Measurements from ENCODE around the gene CLASP1. TPM values are rescaled to one million over a fixed set of nuclear protein-coding genes. Genes with fewer than 3 reads are reported as not detected.
A peak's percentile ranks its signal among the peaks of the same experiment; 100 is the strongest.

The CLASP1 gene
- total RNA-seq, 1 donor from 2014 or later, result 58.3 TPM

- intact Hi-C loops (cut with DNase I), result loop anchor here (5.0 kb wide), 1 partner anchor 117 kb away; the partner anchor contains the start of gene CLASP1
- DNase-seq (peak; percentile 90), ATAC-seq (ENCODE audit: poor library complexity) (peak; percentile 90)
Measured at GRCh38 chr2:121530212-121530705, 119.0 kb downstream of the CLASP1 start.

GRCh38 chr2:121529439-121530211 is 119.6 kb downstream of the CLASP1 start:
- DNase-seq, result peak; percentile 77
- peak; percentile 62 for ATAC-seq (ENCODE audit: poor library complexity)
- intact Hi-C loops (cut with DNase I), result loop anchor here (5.0 kb wide), 2 partner anchors 118 to 188 kb away; partner anchors contain the start of gene CLASP1

DNA sequence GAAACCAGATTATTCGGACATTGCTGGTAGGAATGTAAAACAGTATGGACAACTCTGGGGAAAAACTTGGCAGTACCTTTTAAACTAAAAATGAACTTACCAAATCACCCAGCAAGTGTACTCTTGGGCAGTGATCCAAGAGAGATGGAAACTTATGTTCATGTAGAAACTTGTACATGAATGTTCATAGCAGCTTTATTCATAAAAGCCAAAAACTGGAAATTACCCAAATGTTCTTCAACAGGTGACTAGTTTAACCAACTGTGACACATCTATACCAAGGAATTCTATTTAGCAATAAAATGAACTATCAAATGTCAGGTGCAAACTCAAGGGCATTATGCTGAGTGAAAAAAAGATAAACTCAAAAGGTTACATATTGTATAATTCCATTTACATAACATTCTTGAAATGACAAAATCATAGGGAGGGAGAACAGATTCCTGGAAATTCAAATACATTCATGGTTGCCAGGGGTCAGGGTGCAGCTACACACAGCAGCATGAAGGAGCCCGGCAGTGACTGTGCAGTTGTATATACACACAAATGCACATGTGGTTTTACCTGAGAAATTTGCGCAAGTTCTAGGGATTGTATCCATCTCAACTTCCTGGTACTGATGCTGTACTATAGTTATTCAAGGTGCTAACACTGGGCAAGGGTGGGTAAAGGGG is 122.1 kb downstream of the CLASP1 start:
- intact Hi-C loops (cut with DNase I), result loop anchor here (5.0 kb wide), 1 partner anchor 190 kb away; no protein-coding TSS in a partner anchor
- DNase-seq (no peak), ATAC-seq (ENCODE audit: poor library complexity) (no peak)

DNA sequence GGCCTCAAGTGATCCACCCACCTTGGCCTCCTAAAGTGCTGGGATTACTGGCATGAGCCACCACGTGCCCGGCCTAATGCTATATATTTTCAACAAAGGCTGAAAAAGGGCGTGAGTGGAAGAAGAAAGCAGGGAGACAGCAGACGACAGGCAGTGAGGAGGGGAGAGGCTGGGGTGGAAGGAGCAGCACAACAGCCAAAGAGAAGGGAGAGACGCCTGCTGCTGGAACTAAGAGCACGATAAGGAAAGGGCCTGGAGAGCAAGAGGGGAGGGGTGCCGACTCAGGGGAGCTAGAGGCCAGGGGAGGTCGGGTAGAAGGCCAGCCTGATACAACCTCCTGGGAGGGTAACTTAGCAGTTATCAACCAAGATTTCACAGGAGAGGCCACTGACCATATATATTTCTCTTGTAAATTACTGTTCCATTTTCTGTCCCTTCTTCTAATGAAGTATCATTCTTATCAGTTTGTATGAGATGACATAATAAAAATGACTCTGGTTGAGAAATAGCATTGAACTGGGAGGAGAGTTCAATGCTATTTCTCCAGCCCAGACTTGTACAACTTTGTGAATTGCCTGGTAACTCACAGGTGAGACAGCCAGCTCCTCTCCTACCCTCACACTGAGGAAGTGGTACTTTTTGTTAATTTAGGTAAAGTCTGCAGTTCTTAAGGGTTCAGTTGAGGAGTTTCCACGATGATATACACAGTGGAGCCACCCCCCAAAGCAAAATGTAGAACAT is 124.4 kb downstream of the CLASP1 start:
- intact Hi-C loops (cut with DNase I), result loop anchor here (5.0 kb wide), 1 partner anchor 192 kb away; no protein-coding TSS in a partner anchor
- peak; percentile 74 for ATAC-seq (ENCODE audit: poor library complexity)
- no peak for DNase-seq

DNA sequence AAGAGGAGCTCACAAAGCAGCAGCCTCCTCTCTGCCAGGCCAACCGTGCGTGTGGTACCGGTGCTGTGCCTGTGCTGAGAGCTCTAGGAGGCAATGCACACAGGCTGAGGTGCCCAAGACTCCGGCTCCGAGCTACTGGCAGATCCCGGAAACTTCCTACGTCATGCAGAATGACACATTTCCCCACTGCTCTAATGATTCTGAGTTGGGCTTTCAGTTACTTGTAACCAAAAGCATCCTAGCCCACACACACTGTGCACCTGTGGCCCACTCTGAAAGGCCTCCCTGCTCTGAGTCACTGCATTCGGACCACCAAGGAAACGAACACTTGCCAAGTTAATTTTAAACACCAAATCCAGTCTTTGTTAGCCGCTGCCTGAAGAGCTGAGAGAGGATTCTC is 127.9 kb downstream of the CLASP1 start:
- ATAC-seq (ENCODE audit: poor library complexity), result no peak
- intact Hi-C loops (cut with DNase I), result no loop called here
- DNase-seq, result no peak

DNA sequence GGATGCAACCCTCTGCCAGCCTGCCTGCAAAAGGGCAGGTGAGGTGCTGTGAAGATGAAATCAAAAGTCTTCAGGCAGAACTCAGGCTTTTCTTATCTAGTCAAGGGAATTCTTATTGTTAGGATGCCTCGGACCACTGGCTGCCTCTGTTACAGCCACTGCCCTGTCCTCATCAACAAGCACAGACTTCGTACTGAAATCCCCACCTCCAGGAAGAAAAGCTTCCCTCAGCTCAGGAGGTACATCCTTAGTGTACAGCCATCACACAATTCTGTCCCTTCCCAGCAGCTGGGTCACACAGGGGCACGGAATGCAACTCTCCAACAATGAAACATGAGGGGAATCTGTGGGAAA is 128.6 kb downstream of the CLASP1 start:
- DNase-seq, result no peak
- ATAC-seq (ENCODE audit: poor library complexity), result no peak
- intact Hi-C loops (cut with DNase I), result no loop called here

DNA sequence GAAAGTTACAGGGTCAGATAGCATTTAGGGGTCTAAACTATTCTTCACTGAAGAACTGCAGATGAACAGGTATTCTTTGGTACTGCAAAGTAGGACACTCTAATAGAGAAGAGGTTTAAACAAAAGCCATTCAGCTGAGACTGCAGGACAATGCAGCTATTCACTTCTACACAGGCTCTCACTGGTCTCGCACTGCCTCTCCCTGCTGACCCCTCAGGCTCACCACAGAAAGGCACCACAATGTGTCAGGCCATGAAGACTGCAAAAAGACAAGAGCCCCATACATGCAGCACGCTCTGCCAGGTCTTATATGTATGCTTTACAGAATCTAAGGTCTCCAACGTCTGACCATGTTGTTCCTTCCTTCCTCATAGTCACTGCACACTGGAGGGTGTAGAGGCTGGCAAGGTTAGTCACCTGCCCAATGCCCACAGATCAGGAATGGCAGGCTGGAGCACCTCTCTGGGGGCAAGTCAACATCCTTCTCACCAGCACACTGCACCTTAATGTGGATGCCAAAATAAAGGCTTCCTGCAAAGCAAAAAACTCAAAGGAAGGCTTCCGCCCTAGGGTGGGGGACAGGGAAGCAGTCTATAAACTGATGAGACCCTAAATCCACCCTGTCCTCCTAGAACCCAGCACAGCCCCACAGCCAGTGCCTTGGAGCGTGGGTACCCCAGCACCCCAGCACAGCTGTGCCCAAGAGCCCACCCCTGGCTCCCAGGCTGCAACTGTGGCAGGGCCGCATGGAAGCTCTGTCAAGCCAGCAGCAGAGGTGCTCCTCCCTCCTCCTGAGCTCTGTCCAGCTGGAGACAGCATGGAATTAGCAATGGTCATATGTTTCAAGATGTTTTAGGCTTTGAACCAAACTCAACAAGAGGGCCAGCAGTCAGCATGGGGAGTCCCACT is 129.3 kb downstream of the CLASP1 start:
- no peak for DNase-seq
- peak; percentile 47 for ATAC-seq (ENCODE audit: poor library complexity)
- intact Hi-C loops (cut with DNase I), result no loop called here

DNA sequence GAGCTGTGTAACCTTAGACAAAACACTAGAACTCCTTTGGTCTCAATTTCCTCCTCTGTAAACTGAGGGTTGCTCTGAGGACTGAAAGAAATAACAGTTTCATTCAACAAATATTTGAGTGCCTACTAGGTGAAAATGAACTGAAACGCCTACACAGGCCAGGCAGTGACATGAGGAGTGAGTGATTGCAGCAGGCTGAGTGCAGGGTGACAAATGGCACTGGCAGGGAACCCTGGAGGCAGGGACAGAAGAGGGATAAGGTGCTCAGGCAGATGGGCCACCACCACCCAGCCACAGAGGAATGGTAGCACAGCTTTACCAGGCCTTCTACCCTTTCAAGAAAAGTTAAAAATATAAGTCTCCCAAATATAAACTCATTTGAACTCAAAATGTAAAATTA is 130.1 kb downstream of the CLASP1 start:
- intact Hi-C loops (cut with DNase I), result no loop called here
- ATAC-seq (ENCODE audit: poor library complexity), result peak; percentile 67

DNA sequence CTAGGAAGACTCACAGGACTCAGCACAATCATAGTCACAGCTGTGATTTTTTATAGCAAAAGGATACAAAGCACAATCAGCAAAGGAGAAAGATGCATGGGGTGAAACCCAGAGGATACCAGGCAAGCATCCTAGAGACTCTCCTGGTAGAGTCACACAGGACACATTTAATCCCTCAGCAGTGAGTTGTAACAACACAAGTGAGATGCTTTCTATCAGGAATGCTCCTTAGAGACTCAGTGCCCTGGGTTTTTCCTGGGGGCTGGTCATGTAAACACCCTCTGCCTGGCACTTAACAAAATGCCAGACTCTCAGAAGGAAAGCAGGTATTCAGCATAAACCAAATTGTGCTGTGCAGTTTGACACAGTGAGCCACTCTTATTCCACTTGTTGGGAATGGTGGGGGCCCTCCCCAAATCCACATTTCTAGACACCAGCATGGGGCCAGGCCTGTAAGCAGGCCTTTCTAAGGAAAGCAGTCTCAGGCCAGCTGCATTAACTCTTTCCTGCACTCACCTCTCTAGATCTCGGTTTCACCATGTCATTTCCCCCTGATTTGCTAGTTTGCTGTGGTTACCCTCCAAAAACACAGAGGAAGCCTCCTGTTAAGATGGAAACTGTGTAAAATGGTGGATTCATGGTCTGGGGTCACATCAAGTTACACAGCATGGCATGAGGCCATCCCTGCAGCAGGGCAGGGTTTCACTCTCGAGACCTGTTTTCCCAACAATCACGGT is 135.5 kb downstream of the CLASP1 start:
- ATAC-seq (ENCODE audit: poor library complexity), result no peak
- intact Hi-C loops (cut with DNase I), result no loop called here

More for the DNA sequence above, 130.1 kb downstream of the CLASP1 start:
- no peak for DNase-seq

GRCh38 chr2:121510857-121511256 is 138.4 kb downstream of the CLASP1 start:
- ATAC-seq (ENCODE audit: poor library complexity), result no peak
- DNase-seq, result no peak
- intact Hi-C loops (cut with DNase I), result no loop called here

More for the DNA sequence above, 135.5 kb downstream of the CLASP1 start:
- no peak for DNase-seq

DNA sequence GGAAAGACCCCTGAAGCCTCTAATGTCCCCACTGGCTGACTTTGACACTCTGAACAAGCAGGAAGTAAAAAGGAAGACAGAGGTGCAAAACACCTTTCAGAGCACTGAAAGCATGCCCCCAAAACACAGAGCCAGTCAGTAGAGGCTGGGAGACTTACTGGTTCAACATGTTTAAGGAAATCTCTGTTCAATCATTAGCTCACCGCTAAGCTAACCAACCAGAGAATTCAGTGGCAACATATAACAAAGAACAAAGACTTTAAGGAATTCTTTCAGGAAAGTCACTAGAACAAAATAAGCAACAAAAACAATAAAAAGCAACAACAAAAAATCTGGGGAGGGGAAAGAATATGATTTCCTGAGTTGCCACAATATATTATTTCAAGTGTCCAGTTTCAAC is 142.6 kb downstream of the CLASP1 start:
- no peak for DNase-seq

DNA sequence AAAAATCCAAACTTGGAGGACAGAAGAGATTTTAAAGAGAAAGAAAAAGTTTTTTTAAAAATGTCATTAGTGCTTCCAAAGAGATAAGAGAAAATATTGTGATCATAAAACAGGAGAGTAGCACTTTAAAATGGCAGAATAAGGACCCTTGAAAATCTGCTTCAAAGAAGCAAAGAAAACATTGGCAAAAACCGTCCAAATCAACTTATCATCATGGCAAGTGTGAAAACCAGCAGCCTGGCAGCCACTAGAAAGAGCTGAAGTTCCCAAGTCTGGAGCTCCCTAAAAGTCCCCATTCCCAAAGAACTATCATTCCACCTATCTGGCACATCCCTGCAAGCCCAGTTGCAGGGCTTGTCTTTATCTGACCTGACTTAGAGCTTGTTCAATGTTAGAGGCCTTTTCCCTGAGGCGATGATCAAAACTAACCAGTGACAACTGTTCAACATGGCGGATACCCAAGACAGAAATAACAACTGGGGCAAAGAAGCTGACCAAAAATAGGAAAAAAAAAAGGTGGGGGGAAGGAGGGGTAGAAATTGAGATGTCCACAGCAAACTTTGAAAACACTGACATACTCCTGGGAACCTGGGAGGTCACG is 143.2 kb downstream of the CLASP1 start:
- ATAC-seq (ENCODE audit: poor library complexity) (peak; percentile 41), DNase-seq (no peak)
- intact Hi-C loops (cut with DNase I), result no loop called here

More for the DNA sequence above, 142.6 kb downstream of the CLASP1 start:
- intact Hi-C loops (cut with DNase I), result no loop called here
- no peak for ATAC-seq (ENCODE audit: poor library complexity)

DNA sequence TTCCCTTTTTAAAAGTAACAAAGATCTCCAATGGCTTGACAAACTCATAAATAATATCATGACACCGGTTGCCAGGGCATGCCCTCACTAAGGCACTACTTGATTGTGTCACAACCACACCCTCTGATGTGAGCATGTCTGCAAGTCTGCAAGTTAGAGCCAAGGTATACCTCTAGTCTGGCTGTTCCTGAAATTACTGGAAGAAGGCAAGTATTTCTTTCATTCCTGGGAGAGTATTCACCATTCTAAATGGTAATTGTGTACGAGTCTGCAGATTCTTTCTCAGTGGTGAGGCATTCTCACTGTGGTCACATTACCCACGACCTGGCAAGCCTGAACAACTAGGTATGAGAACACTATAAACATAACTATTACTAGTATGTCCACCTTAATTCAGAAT is 144.3 kb downstream of the CLASP1 start:
- no peak for DNase-seq
- ATAC-seq (ENCODE audit: poor library complexity), result peak; percentile 48
- intact Hi-C loops (cut with DNase I), result no loop called here

- intact Hi-C loops (cut with DNase I), result no loop called here
- no peak for DNase-seq
- no peak for ATAC-seq (ENCODE audit: poor library complexity)
Measured at GRCh38 chr2:121504316-121504715, 144.9 kb downstream of the CLASP1 start.

GRCh38 chr2:121502781-121503180 is 146.5 kb downstream of the CLASP1 start:
- intact Hi-C loops (cut with DNase I), result no loop called here
- ATAC-seq (ENCODE audit: poor library complexity) (no peak), DNase-seq (no peak)

DNA sequence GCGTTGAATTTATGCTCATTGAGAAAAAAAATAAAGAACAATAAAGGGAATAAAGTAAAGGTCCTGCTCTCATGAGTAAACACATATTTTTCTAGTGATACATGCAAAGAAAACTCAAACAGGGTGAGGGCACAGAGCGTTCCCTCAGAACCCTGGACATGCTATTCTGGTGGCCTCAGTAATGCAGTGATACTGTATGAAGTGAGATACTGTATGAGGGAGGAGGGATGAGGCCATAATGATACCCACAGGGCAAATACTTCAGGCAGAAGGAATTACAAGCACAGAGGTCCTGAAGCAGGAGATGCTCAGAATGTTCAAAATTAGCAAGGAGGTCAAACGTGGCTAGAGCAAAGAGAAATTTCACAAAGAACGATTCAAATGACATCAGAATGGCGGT is 147.0 kb downstream of the CLASP1 start:
- intact Hi-C loops (cut with DNase I), result no loop called here

GRCh38 chr2:121501554-121501953 is 147.7 kb downstream of the CLASP1 start:
- DNase-seq, result no peak
- ATAC-seq (ENCODE audit: poor library complexity), result no peak
- intact Hi-C loops (cut with DNase I), result no loop called here

More for the DNA sequence above, 147.0 kb downstream of the CLASP1 start:
- no peak for DNase-seq
- ATAC-seq (ENCODE audit: poor library complexity), result no peak

Data from Right ventricle myocardium superior (tissue), 1 donor.